Immature natural killer cell (primary cell): ENCODE results near the gene AXIN1. TPM values are rescaled to one million over a fixed set of nuclear protein-coding genes. Genes with fewer than 3 reads are reported as not detected.

ENCODE experiments used
- DNase-seq, 3 donors: peaks; one replicate each; pipeline ENCODE4 v3.0.0; 2022; ENCODE audit warnings: mixed read lengths in 1 of 3
- H3K27ac Mint-ChIP-seq, 6 donors: one replicate each; pipeline ENCODE4 v1.8.0; 2020; ENCODE audit warnings: mixed read lengths in 6 of 6, mild to moderate bottlenecking in 5 of 6, inconsistent platforms in 4 of 6, moderate library complexity in 3 of 6
- H3K27me3 Mint-ChIP-seq, 3 donors: one replicate each; pipeline ENCODE4 v1.8.0; 2020 to 2021; ENCODE audit warnings: low read depth in 3 of 3, mild to moderate bottlenecking in 3 of 3, mixed read lengths in 3 of 3, moderate library complexity in 3 of 3, inconsistent platforms in 1 of 3
- H3K36me3 Mint-ChIP-seq, 3 donors: one replicate each; pipeline ENCODE4 v1.8.0; 2020; ENCODE audit warnings: mixed read lengths in 3 of 3, inconsistent platforms in 2 of 3, mild to moderate bottlenecking in 2 of 3
- H3K4me1 Mint-ChIP-seq, 2 donors: one replicate each; pipeline ENCODE4 v1.8.0; 2020; ENCODE audit warnings: inconsistent platforms in 2 of 2, mild to moderate bottlenecking in 2 of 2, mixed read lengths in 2 of 2, moderate library complexity in 1 of 2
- H3K4me3 Mint-ChIP-seq, 5 donors: one replicate each; pipeline ENCODE4 v1.8.0; 2020; ENCODE audit warnings: mild to moderate bottlenecking in 5 of 5, mixed read lengths in 5 of 5, inconsistent platforms in 3 of 5, moderate library complexity in 3 of 5
- H3K9me3 Mint-ChIP-seq, 6 donors: one replicate each; pipeline ENCODE4 v1.8.0; 2020; ENCODE audit warnings: mild to moderate bottlenecking in 6 of 6, mixed read lengths in 6 of 6, inconsistent platforms in 4 of 6, moderate library complexity in 3 of 6
- polyA plus RNA-seq, 3 donors: library from polyadenylated mRNA; unstranded; fragments of 300-500 nt; fragmentation: Illumina TruSeq; gene quantifications; one replicate each; pipeline ENCODE4 v1.2.3, GENCODE V29; 2021

The AXIN1 gene
- 10 to 100 TPM in 1 of 3 donors, 1 to 10 TPM in 2; 1.9 to 12.5 (median 5.2) TPM for polyA plus RNA-seq

- Mint-ChIP-seq H3K27me3 (peaks cover 6 to 28% (median 8%) of the 10 kb centered on the region in 3 donors), H3K4me3 (peak within 1 kb of the TSS; percentile 92 to 98 (median 96)), H3K9me3 (no peaks in the 10 kb centered on the region), H3K4me1 (peaks cover 64 to 67% of the 10 kb centered on the region in 2 donors), H3K36me3 (peaks cover 0 to 6% (median 6%) of the 10 kb centered on the region in 3 donors), H3K27ac (peak within 1 kb of the TSS; percentile 93 to 98 (median 96))
- DNase-seq, result peak; percentile 93 to 96 (median 94)
These were observed at the start of gene AXIN1 for GRCh38 chr16:352547-353403. TSS of gene AXIN1 (minus strand) at chr16:352723. CDS start at chr16:347025, 5,698 bp downstream.

GRCh38 chr16:401468-402348, 49.2 kb upstream of the AXIN1 start, which contains the start of gene DECR2:
TSS of gene DECR2 (plus strand) at chr16:401885. CDS start at chr16:401964, 79 bp downstream.
- peak within 1 kb of the TSS; percentile 77 to 92 (median 88) for H3K27ac Mint-ChIP-seq

GRCh38 chr16:400061-400591, 47.6 kb upstream of the AXIN1 start:
- H3K27me3 Mint-ChIP-seq, result peaks cover 10 to 24% (median 21%) of the 10 kb centered on the region in 3 donors
- DNase-seq, result no peak
- H3K9me3 Mint-ChIP-seq, result no peaks in the 10 kb centered on the region
- H3K36me3 Mint-ChIP-seq, result no peaks in the 10 kb centered on the region
- peak overlapping the region; percentile 84 to 89 (median 87) for H3K4me3 Mint-ChIP-seq
- peaks cover 20 to 26% of the 10 kb centered on the region in 2 donors for H3K4me1 Mint-ChIP-seq
- peak overlapping the region; percentile 77 to 92 (median 88) for H3K27ac Mint-ChIP-seq

More at GRCh38 chr16:401468-402348, 49.2 kb upstream of the AXIN1 start, which contains the start of gene DECR2:
- peaks cover 10 to 18% of the 10 kb centered on the region in 2 donors for H3K4me1 Mint-ChIP-seq
- H3K36me3 Mint-ChIP-seq, result no peaks in the 10 kb centered on the region
- peak within 1 kb of the TSS; percentile 84 to 89 (median 87) for H3K4me3 Mint-ChIP-seq
- peaks cover 8 to 23% (median 20%) of the 10 kb centered on the region in 3 donors for H3K27me3 Mint-ChIP-seq
- H3K9me3 Mint-ChIP-seq, result no peaks in the 10 kb centered on the region
- DNase-seq, result peak; percentile 92 to 95 (median 95)

GRCh38 chr16:399340-400019, 47.0 kb upstream of the AXIN1 start:
- Mint-ChIP-seq H3K9me3 (no peaks in the 10 kb centered on the region), H3K27ac (peak overlapping the region in 3 of 6 donors; percentile 7 to 56 (median 20)), H3K36me3 (no peaks in the 10 kb centered on the region), H3K4me1 (peaks cover 20 to 26% of the 10 kb centered on the region in 2 donors), H3K4me3 (peak overlapping the region; percentile 35 to 88 (median 61)), H3K27me3 (peaks cover 11 to 24% (median 21%) of the 10 kb centered on the region in 3 donors)
- DNase-seq, result no peak

- peaks cover 11 to 24% (median 21%) of the 10 kb centered on the region in 3 donors for H3K27me3 Mint-ChIP-seq
- DNase-seq, result no peak
- no peaks in the 10 kb centered on the region for H3K9me3 Mint-ChIP-seq
- peak overlapping the region in 4 of 6 donors; percentile 20 to 77 (median 62) for H3K27ac Mint-ChIP-seq
- peak overlapping the region; percentile 60 to 72 (median 68) for H3K4me3 Mint-ChIP-seq
- no peaks in the 10 kb centered on the region for H3K36me3 Mint-ChIP-seq
- peaks cover 20 to 26% of the 10 kb centered on the region in 2 donors for H3K4me1 Mint-ChIP-seq
These were observed 46.2 kb upstream of the AXIN1 start for GRCh38 chr16:398561-399339.

- no peak for DNase-seq
- peaks cover 23 to 29% of the 10 kb centered on the region in 2 donors for H3K4me1 Mint-ChIP-seq
- no peaks in the 10 kb centered on the region for H3K36me3 Mint-ChIP-seq
- peaks cover 11 to 24% (median 22%) of the 10 kb centered on the region in 3 donors for H3K27me3 Mint-ChIP-seq
- H3K9me3 Mint-ChIP-seq, result no peaks in the 10 kb centered on the region
- H3K27ac Mint-ChIP-seq, result peak overlapping the region; percentile 7 to 77 (median 34)
- H3K4me3 Mint-ChIP-seq, result peak overlapping the region; percentile 60 to 72 (median 68)
These were observed 45.3 kb upstream of the AXIN1 start for GRCh38 chr16:397736-398332.

GRCh38 chr16:397135-397661, 44.7 kb upstream of the AXIN1 start, which contains the start of gene NME4:
TSS of gene NME4 (plus strand) at chr16:397199. CDS start at chr16:397223, 24 bp downstream.
- DNase-seq, result peak in 1 of 3 donors; percentile 35
- peak within 1 kb of the TSS in 5 of 6 donors; percentile 57 to 86 (median 83) for H3K27ac Mint-ChIP-seq
- H3K36me3 Mint-ChIP-seq, result no peaks in the 10 kb centered on the region
- H3K9me3 Mint-ChIP-seq, result peaks cover 0 to under 1% (median 0%) of the 10 kb centered on the region in 6 donors
- peaks cover 29 to 35% of the 10 kb centered on the region in 2 donors for H3K4me1 Mint-ChIP-seq
- H3K4me3 Mint-ChIP-seq, result peak within 1 kb of the TSS; percentile 85 to 89 (median 86)
- H3K27me3 Mint-ChIP-seq, result peaks cover 15 to 29% (median 28%) of the 10 kb centered on the region in 3 donors

- Mint-ChIP-seq H3K9me3 (peaks cover 0 to 6% (median 0%) of the 10 kb centered on the region in 6 donors), H3K4me1 (peaks cover 35 to 40% of the 10 kb centered on the region in 2 donors), H3K4me3 (peak overlapping the region; percentile 85 to 89 (median 86)), H3K27me3 (peaks cover 21 to 35% (median 30%) of the 10 kb centered on the region in 3 donors), H3K27ac (peak overlapping the region in 5 of 6 donors; percentile 57 to 86 (median 83)), H3K36me3 (peaks cover 0 to 3% (median 0%) of the 10 kb centered on the region in 3 donors)
- no peak for DNase-seq
These were observed 44.1 kb upstream of the AXIN1 start for GRCh38 chr16:396605-397004.

GRCh38 chr16:396199-396598, 43.7 kb upstream of the AXIN1 start:
- peak overlapping the region; percentile 85 to 89 (median 86) for H3K4me3 Mint-ChIP-seq
- H3K27me3 Mint-ChIP-seq, result peaks cover 22 to 32% (median 28%) of the 10 kb centered on the region in 3 donors
- H3K4me1 Mint-ChIP-seq, result peaks cover 36 to 41% of the 10 kb centered on the region in 2 donors
- H3K9me3 Mint-ChIP-seq, result peaks cover 0 to 6% (median 0%) of the 10 kb centered on the region in 6 donors
- H3K27ac Mint-ChIP-seq, result peak overlapping the region in 5 of 6 donors; percentile 57 to 86 (median 83)
- peaks cover 0 to 3% (median 0%) of the 10 kb centered on the region in 3 donors for H3K36me3 Mint-ChIP-seq
- DNase-seq, result no peak

- Mint-ChIP-seq H3K36me3 (peaks cover 0 to 3% (median 0%) of the 10 kb centered on the region in 3 donors), H3K27me3 (peaks cover 17 to 19% (median 18%) of the 10 kb centered on the region in 3 donors), H3K9me3 (peaks cover 0 to 6% (median 3%) of the 10 kb centered on the region in 6 donors), H3K4me3 (peak overlapping the region; percentile 80 to 88 (median 83)), H3K27ac (peak overlapping the region; percentile 94 to 99 (median 96)), H3K4me1 (peaks cover 29 to 34% of the 10 kb centered on the region in 2 donors)
- peak; percentile 74 to 80 (median 79) for DNase-seq
These were observed 40.0 kb upstream of the AXIN1 start for GRCh38 chr16:392450-393030.

- peaks cover 18 to 19% (median 18%) of the 10 kb centered on the region in 3 donors for H3K27me3 Mint-ChIP-seq
- peaks cover 0 to 6% (median 3%) of the 10 kb centered on the region in 6 donors for H3K9me3 Mint-ChIP-seq
- DNase-seq, result peak; percentile 93 to 96 (median 95)
- H3K4me1 Mint-ChIP-seq, result peaks cover 29 to 33% of the 10 kb centered on the region in 2 donors
- peak overlapping the region; percentile 94 to 99 (median 96) for H3K27ac Mint-ChIP-seq
- H3K36me3 Mint-ChIP-seq, result peaks cover 0 to 3% (median 0%) of the 10 kb centered on the region in 3 donors
- H3K4me3 Mint-ChIP-seq, result peak overlapping the region; percentile 80 to 88 (median 83)
These were observed 39.4 kb upstream of the AXIN1 start for GRCh38 chr16:391885-392335.
